Panc1 (cell line): ENCODE measurements around the gene SVOP. TPM values are rescaled to one million over a fixed set of nuclear protein-coding genes. Genes with fewer than 3 reads are reported as not detected.

ENCODE experiments used
- ATAC-seq: fragments of 200-7000 bp; cut with Tn5 transposase; 2 replicates; pipeline ENCODE4 v1.9.1; 2020; ENCODE audit warnings: mild to moderate bottlenecking, moderate library complexity
- BruUV-seq: library from RNA; stranded (reverse); fragments of 400-500 nt; replicated peaks from 2 replicates; lab custom pipeline; 2021; lab: Mats Ljungman, UMichigan
- CTCF ChIA-PET: fragments of 300-600 bp; sonication (Branson Sonifier 250); formaldehyde crosslinking; loops from one replicate; lab custom pipeline; 2022; ENCODE audit warnings: antibody characterized with exemption; lab: Charles Lee
- POLR2A ChIA-PET: fragments of 300-600 bp; sonication (Branson Sonifier 250); formaldehyde crosslinking; loops from one replicate; lab custom pipeline; 2022; ENCODE audit warnings: antibody characterized with exemption; lab: Charles Lee
- DNase-seq: peaks from one replicate; pipeline ENCODE4 v3.0.0-alpha.2; 2010; ENCODE audit warnings: low read depth, low spot score
- H3K27ac ChIP-seq: 2 replicates; pipeline ENCODE4 v1.5.1; 2011; ENCODE audit warnings: mild to moderate bottlenecking, low read length, inconsistent platforms
- H3K27me3 ChIP-seq: fragments of 200-500 bp; sonication (Bioruptor generic); 2 replicates; pipeline ENCODE4 v1.6.0; 2014; ENCODE audit warnings: low read length, inconsistent platforms; ENCODE audit not compliant: control insufficient read depth, insufficient read depth
- H3K36me3 ChIP-seq: fragments of 200-500 bp; sonication (Bioruptor generic); 2 replicates; pipeline ENCODE4 v1.5.1; 2014; ENCODE audit warnings: inconsistent platforms, mild to moderate bottlenecking, low read length, moderate library complexity; ENCODE audit not compliant: control insufficient read depth, insufficient read depth
- H3K4me1 ChIP-seq: 2 replicates; pipeline ENCODE4 v1.5.1; 2011; ENCODE audit warnings: inconsistent platforms, mild to moderate bottlenecking, low read length, moderate library complexity; ENCODE audit not compliant: control insufficient read depth, insufficient read depth
- H3K4me3 ChIP-seq, 2 experiments: 2 replicates each; pipeline ENCODE4 v1.5.1; 2011 to 2012; ENCODE audit warnings: low read depth in 2 of 2, low read length in 2 of 2, mild to moderate bottlenecking in 2 of 2, inconsistent platforms in 1 of 2, moderate library complexity in 1 of 2
- H3K9me3 ChIP-seq: fragments of 200-500 bp; sonication (Bioruptor generic); 2 replicates; pipeline ENCODE4 v1.5.1; 2014; ENCODE audit warnings: low read depth, mild to moderate bottlenecking, inconsistent platforms, low read length, moderate library complexity; ENCODE audit not compliant: control insufficient read depth, insufficient read depth
- POLR2AphosphoS5 ChIP-seq: IDR thresholded peaks from 2 replicates; pipeline ENCODE4 v1.6.1; 2012; ENCODE audit warnings: mild to moderate bottlenecking, low read depth, low read length, moderate library complexity
- SIN3A ChIP-seq: IDR thresholded peaks from 2 replicates; pipeline ENCODE4 v1.6.1; 2012; ENCODE audit warnings: low read depth, mild to moderate bottlenecking, low read length, moderate library complexity, borderline replicate concordance; ENCODE audit not compliant: insufficient read depth
- TCF7L2 ChIP-seq: IDR thresholded peaks from 2 replicates; pipeline ENCODE4 v1.6.1; 2011; ENCODE audit warnings: mild to moderate bottlenecking, low read depth, low read length, inconsistent platforms
- in situ Hi-C: cut with HindIII; loops from 2 replicates; pipeline ENCODE4 v1.10.0; 2016; ENCODE audit warnings: low sequenced_read_pairs, low pct_unique_long_range_greater_than_20kb
- intact Hi-C: fragments of 100-400 bp; cut with micrococcal nuclease; formaldehyde crosslinking; loops from one replicate; pipeline ENCODE4 v1.10.0; 2022; ENCODE audit not compliant: unreplicated experiment
- total RNA-seq: library from RNA; stranded (reverse); gene quantifications from one replicate; pipeline ENCODE4 v1.2.1, GENCODE V29; 2021; ENCODE audit not compliant: unreplicated experiment
- TF ChIP-seq, protein P1 (sequence below), 2 experiments: IDR thresholded peaks; 2 replicates each; pipeline ENCODE4 v1.6.1; 2011 to 2012; ENCODE audit warnings: low read depth in 2 of 2, control low read depth in 1 of 2, low read length in 1 of 2, mild to moderate bottlenecking in 1 of 2, moderate library complexity in 1 of 2; ENCODE audit not compliant: insufficient read depth in 1 of 2

Gene SVOP
- total RNA-seq, 1 experiment from 2014 or later: not detected

DNA sequence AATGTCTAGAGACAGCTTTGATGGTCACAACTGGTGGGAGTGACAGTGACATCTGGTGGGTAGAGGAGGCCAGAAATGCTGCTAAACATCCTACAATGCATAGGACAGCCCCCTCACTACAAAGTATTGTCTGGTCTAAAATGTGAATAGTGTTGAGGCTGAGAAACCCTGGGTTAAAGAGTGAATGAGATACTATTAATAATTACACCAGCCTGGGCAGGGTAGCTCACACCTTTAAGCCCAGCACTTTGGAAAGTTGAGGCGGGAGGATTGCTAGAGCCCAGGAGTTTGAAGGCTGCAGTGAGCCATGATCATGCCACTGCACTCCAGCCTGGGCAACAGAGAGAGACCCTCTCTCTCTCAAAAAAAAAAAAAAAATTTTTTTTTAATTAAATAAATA lies 11.1 kb downstream of the SVOP start:
- ATAC-seq (no peak), DNase-seq (no peak)
- ChIA-PET CTCF (no interaction called here), POLR2A (interaction anchor here (0.6 kb wide), 2 partner anchors 45 to 60 kb away, joined by 3 read pairs; no protein-coding TSS in a partner anchor)
- Histone ChIP-seq H3K4me1 (no peaks in the 10 kb centered on the region), H3K27ac (no peak overlapping the region), H3K36me3 (no peaks in the 10 kb centered on the region), H3K9me3 (no peaks in the 10 kb centered on the region), H3K4me3 (no peak overlapping the region), H3K27me3 (no peaks in the 10 kb centered on the region)
- intact Hi-C loops (no loop called here), in situ Hi-C loops (no loop called here)
- BruUV-seq: no TSS peak
- TF ChIP-seq, protein P1, sequence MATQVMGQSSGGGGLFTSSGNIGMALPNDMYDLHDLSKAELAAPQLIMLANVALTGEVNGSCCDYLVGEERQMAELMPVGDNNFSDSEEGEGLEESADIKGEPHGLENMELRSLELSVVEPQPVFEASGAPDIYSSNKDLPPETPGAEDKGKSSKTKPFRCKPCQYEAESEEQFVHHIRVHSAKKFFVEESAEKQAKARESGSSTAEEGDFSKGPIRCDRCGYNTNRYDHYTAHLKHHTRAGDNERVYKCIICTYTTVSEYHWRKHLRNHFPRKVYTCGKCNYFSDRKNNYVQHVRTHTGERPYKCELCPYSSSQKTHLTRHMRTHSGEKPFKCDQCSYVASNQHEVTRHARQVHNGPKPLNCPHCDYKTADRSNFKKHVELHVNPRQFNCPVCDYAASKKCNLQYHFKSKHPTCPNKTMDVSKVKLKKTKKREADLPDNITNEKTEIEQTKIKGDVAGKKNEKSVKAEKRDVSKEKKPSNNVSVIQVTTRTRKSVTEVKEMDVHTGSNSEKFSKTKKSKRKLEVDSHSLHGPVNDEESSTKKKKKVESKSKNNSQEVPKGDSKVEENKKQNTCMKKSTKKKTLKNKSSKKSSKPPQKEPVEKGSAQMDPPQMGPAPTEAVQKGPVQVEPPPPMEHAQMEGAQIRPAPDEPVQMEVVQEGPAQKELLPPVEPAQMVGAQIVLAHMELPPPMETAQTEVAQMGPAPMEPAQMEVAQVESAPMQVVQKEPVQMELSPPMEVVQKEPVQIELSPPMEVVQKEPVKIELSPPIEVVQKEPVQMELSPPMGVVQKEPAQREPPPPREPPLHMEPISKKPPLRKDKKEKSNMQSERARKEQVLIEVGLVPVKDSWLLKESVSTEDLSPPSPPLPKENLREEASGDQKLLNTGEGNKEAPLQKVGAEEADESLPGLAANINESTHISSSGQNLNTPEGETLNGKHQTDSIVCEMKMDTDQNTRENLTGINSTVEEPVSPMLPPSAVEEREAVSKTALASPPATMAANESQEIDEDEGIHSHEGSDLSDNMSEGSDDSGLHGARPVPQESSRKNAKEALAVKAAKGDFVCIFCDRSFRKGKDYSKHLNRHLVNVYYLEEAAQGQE (IDR thresholded peaks at IDR 0.05; ENCODE audit: insufficient read depth in 1 of 2, low read depth in 2 of 2, low read length in 1 of 2): no peak
- no peak for TF ChIP-seq TCF7L2

GRCh38 chr12:109004017-109004416 lies 16.9 kb downstream of the SVOP start:
- no TSS peak for BruUV-seq
- intact Hi-C loops: no loop called here
- Histone ChIP-seq H3K27ac (no peak overlapping the region), H3K9me3 (no peaks in the 10 kb centered on the region), H3K4me1 (no peaks in the 10 kb centered on the region), H3K36me3 (no peaks in the 10 kb centered on the region), H3K27me3 (0 out of 2 replicates have a peak, but pooled peaks cover 3% of the 10 kb centered on the region), H3K4me3 (no peak overlapping the region)
- ChIA-PET POLR2A (no interaction called here), CTCF (interaction anchor here (0.6 kb wide), 1 partner anchor 14 kb away, joined by 3 read pairs; no protein-coding TSS in a partner anchor)
- no peak for ATAC-seq
- no peak for DNase-seq
- in situ Hi-C loops: no loop called here
- TF ChIP-seq SIN3A: no peak

GRCh38 chr12:108996320-108996719 lies 24.5 kb downstream of the SVOP start:
- DNase-seq (no peak), ATAC-seq (no peak)
- no peaks in the 10 kb centered on the region for H3K36me3 ChIP-seq
- no TSS peak for BruUV-seq
- no peaks in the 10 kb centered on the region for H3K9me3 ChIP-seq
- H3K4me3 ChIP-seq: no peak overlapping the region
- ChIA-PET CTCF (no interaction called here), POLR2A (no interaction called here)
- no peaks in the 10 kb centered on the region for H3K4me1 ChIP-seq
- no peaks in the 10 kb centered on the region for H3K27me3 ChIP-seq
- no peak for TF ChIP-seq TCF7L2
- TF ChIP-seq, protein P1 (IDR thresholded peaks at IDR 0.05; ENCODE audit: insufficient read depth in 1 of 2, low read depth in 2 of 2, low read length in 1 of 2): no peak
- TF ChIP-seq SIN3A: no peak
- no peak for TF ChIP-seq POLR2AphosphoS5
- intact Hi-C loops: no loop called here
- H3K27ac ChIP-seq: no peak overlapping the region
- in situ Hi-C loops: no loop called here
